Measurements from ENCODE around the gene GLI2.
A peak's percentile ranks its signal among the peaks of the same experiment; 100 is the strongest.

Gene GLI2

GRCh38 chr2:120711694-120712093, 24.0 kb upstream of the GLI2 start:
- no peak overlapping the region for H3K4me3 ChIP-seq (ENCODE audit: low read depth, low read length)
- H3K4me1 ChIP-seq (ENCODE audit: control insufficient read depth, insufficient read depth, low read length, unreplicated experiment), result peaks cover 7% of the 10 kb centered on the region
- no peaks in the 10 kb centered on the region for H3K79me2 ChIP-seq (ENCODE audit: control insufficient read depth, insufficient read depth, low read length, unreplicated experiment)
- H3K27me3 ChIP-seq (ENCODE audit: insufficient read depth, low read length), result no peaks in the 10 kb centered on the region
- H3K36me3 ChIP-seq (ENCODE audit: insufficient read depth, low read length), result no peaks in the 10 kb centered on the region
- H3K27ac ChIP-seq (ENCODE audit: low read depth, low read length), result no peak overlapping the region
- H2AFZ ChIP-seq (ENCODE audit: low read length, unreplicated experiment), result no peak overlapping the region

- H3K36me3 ChIP-seq (ENCODE audit: insufficient read depth, low read length), result no peaks in the 10 kb centered on the region
- no peaks in the 10 kb centered on the region for H3K27me3 ChIP-seq (ENCODE audit: insufficient read depth, low read length)
- peaks cover 7% of the 10 kb centered on the region for H3K4me1 ChIP-seq (ENCODE audit: control insufficient read depth, insufficient read depth, low read length, unreplicated experiment)
- no peak overlapping the region for H2AFZ ChIP-seq (ENCODE audit: low read length, unreplicated experiment)
- H3K27ac ChIP-seq (ENCODE audit: low read depth, low read length), result no peak overlapping the region
- H3K79me2 ChIP-seq (ENCODE audit: control insufficient read depth, insufficient read depth, low read length, unreplicated experiment), result no peaks in the 10 kb centered on the region
- no peak overlapping the region for H3K4me3 ChIP-seq (ENCODE audit: low read depth, low read length)
These were observed 23.4 kb upstream of the GLI2 start for GRCh38 chr2:120712180-120712681.

GRCh38 chr2:120715353-120715752, 20.3 kb upstream of the GLI2 start:
- Histone ChIP-seq H3K4me1 (ENCODE audit: control insufficient read depth, insufficient read depth, low read length, unreplicated experiment) (peaks cover 7% of the 10 kb centered on the region), H2AFZ (ENCODE audit: low read length, unreplicated experiment) (no peak overlapping the region), H3K79me2 (ENCODE audit: control insufficient read depth, insufficient read depth, low read length, unreplicated experiment) (no peaks in the 10 kb centered on the region), H3K27ac (ENCODE audit: low read depth, low read length) (no peak overlapping the region), H3K36me3 (ENCODE audit: insufficient read depth, low read length) (no peaks in the 10 kb centered on the region), H3K27me3 (ENCODE audit: insufficient read depth, low read length) (no peaks in the 10 kb centered on the region), H3K4me3 (ENCODE audit: low read depth, low read length) (no peak overlapping the region)

GRCh38 chr2:120715941-120716340, 19.7 kb upstream of the GLI2 start:
- Histone ChIP-seq H2AFZ (ENCODE audit: low read length, unreplicated experiment) (no peak overlapping the region), H3K27ac (ENCODE audit: low read depth, low read length) (no peak overlapping the region), H3K36me3 (ENCODE audit: insufficient read depth, low read length) (no peaks in the 10 kb centered on the region), H3K27me3 (ENCODE audit: insufficient read depth, low read length) (no peaks in the 10 kb centered on the region), H3K79me2 (ENCODE audit: control insufficient read depth, insufficient read depth, low read length, unreplicated experiment) (no peaks in the 10 kb centered on the region), H3K4me3 (ENCODE audit: low read depth, low read length) (no peak overlapping the region), H3K4me1 (ENCODE audit: control insufficient read depth, insufficient read depth, low read length, unreplicated experiment) (peaks cover 7% of the 10 kb centered on the region)

GRCh38 chr2:120716641-120717585, 18.8 kb upstream of the GLI2 start:
- H3K27ac ChIP-seq (ENCODE audit: low read depth, low read length), result no peak overlapping the region
- H3K36me3 ChIP-seq (ENCODE audit: insufficient read depth, low read length), result no peaks in the 10 kb centered on the region
- no peaks in the 10 kb centered on the region for H3K79me2 ChIP-seq (ENCODE audit: control insufficient read depth, insufficient read depth, low read length, unreplicated experiment)
- no peak overlapping the region for H3K4me3 ChIP-seq (ENCODE audit: low read depth, low read length)
- H2AFZ ChIP-seq (ENCODE audit: low read length, unreplicated experiment), result no peak overlapping the region
- peaks cover 8% of the 10 kb centered on the region for H3K4me1 ChIP-seq (ENCODE audit: control insufficient read depth, insufficient read depth, low read length, unreplicated experiment)
- H3K27me3 ChIP-seq (ENCODE audit: insufficient read depth, low read length), result no peaks in the 10 kb centered on the region

- Histone ChIP-seq H3K27ac (ENCODE audit: low read depth, low read length) (no peak overlapping the region), H3K4me1 (ENCODE audit: control insufficient read depth, insufficient read depth, low read length, unreplicated experiment) (peaks cover 17% of the 10 kb centered on the region), H3K79me2 (ENCODE audit: control insufficient read depth, insufficient read depth, low read length, unreplicated experiment) (no peaks in the 10 kb centered on the region), H3K36me3 (ENCODE audit: insufficient read depth, low read length) (no peaks in the 10 kb centered on the region), H3K4me3 (ENCODE audit: low read depth, low read length) (no peak overlapping the region), H3K27me3 (ENCODE audit: insufficient read depth, low read length) (no peaks in the 10 kb centered on the region), H2AFZ (ENCODE audit: low read length, unreplicated experiment) (no peak overlapping the region)
These were observed 16.2 kb upstream of the GLI2 start for GRCh38 chr2:120719491-120719890.

- no peak overlapping the region for H2AFZ ChIP-seq (ENCODE audit: low read length, unreplicated experiment)
- no peaks in the 10 kb centered on the region for H3K79me2 ChIP-seq (ENCODE audit: control insufficient read depth, insufficient read depth, low read length, unreplicated experiment)
- H3K4me3 ChIP-seq (ENCODE audit: low read depth, low read length), result no peak overlapping the region
- H3K36me3 ChIP-seq (ENCODE audit: insufficient read depth, low read length), result no peaks in the 10 kb centered on the region
- no peaks in the 10 kb centered on the region for H3K27me3 ChIP-seq (ENCODE audit: insufficient read depth, low read length)
- peaks cover 17% of the 10 kb centered on the region for H3K4me1 ChIP-seq (ENCODE audit: control insufficient read depth, insufficient read depth, low read length, unreplicated experiment)
- H3K27ac ChIP-seq (ENCODE audit: low read depth, low read length), result no peak overlapping the region
These were observed 15.4 kb upstream of the GLI2 start for GRCh38 chr2:120720231-120720630.

GRCh38 chr2:120720746-120721375, 14.8 kb upstream of the GLI2 start:
- Histone ChIP-seq H3K79me2 (ENCODE audit: control insufficient read depth, insufficient read depth, low read length, unreplicated experiment) (no peaks in the 10 kb centered on the region), H2AFZ (ENCODE audit: low read length, unreplicated experiment) (no peak overlapping the region), H3K27me3 (ENCODE audit: insufficient read depth, low read length) (no peaks in the 10 kb centered on the region), H3K36me3 (ENCODE audit: insufficient read depth, low read length) (no peaks in the 10 kb centered on the region; the same call in 1 of the 2 replicates), H3K27ac (ENCODE audit: low read depth, low read length) (no peak overlapping the region), H3K4me1 (ENCODE audit: control insufficient read depth, insufficient read depth, low read length, unreplicated experiment) (peaks cover 17% of the 10 kb centered on the region), H3K4me3 (ENCODE audit: low read depth, low read length) (no peak overlapping the region)

- H3K36me3 ChIP-seq (ENCODE audit: insufficient read depth, low read length), result peaks cover 3% of the 10 kb centered on the region; the same call in 1 of the 2 replicates
- peaks cover 17% of the 10 kb centered on the region for H3K4me1 ChIP-seq (ENCODE audit: control insufficient read depth, insufficient read depth, low read length, unreplicated experiment)
- H2AFZ ChIP-seq (ENCODE audit: low read length, unreplicated experiment), result peak overlapping the region; percentile 55
These were observed 13.5 kb upstream of the GLI2 start for GRCh38 chr2:120722246-120722567.

GRCh38 chr2:120722568-120723421, 12.9 kb upstream of the GLI2 start:
- Histone ChIP-seq H3K4me3 (ENCODE audit: low read depth, low read length) (peak overlapping the region; percentile 48), H3K36me3 (ENCODE audit: insufficient read depth, low read length) (peaks cover 3% of the 10 kb centered on the region; the same call in 1 of the 2 replicates), H3K27me3 (ENCODE audit: insufficient read depth, low read length) (no peaks in the 10 kb centered on the region), H2AFZ (ENCODE audit: low read length, unreplicated experiment) (peak overlapping the region; percentile 55), H3K79me2 (ENCODE audit: control insufficient read depth, insufficient read depth, low read length, unreplicated experiment) (no peaks in the 10 kb centered on the region), H3K4me1 (ENCODE audit: control insufficient read depth, insufficient read depth, low read length, unreplicated experiment) (peaks cover 17% of the 10 kb centered on the region), H3K27ac (ENCODE audit: low read depth, low read length) (peak overlapping the region; percentile 84)

More at GRCh38 chr2:120722246-120722567, 13.5 kb upstream of the GLI2 start:
- Histone ChIP-seq H3K4me3 (ENCODE audit: low read depth, low read length) (peak overlapping the region; percentile 48), H3K27me3 (ENCODE audit: insufficient read depth, low read length) (no peaks in the 10 kb centered on the region), H3K79me2 (ENCODE audit: control insufficient read depth, insufficient read depth, low read length, unreplicated experiment) (no peaks in the 10 kb centered on the region), H3K27ac (ENCODE audit: low read depth, low read length) (peak overlapping the region; percentile 84)
